AG04450 (cell line): ENCODE data around the gene NAA80. TPM values are rescaled to one million over a fixed set of nuclear protein-coding genes. Genes with fewer than 3 reads are reported as not detected.

Experiments
- CTCF ChIA-PET: fragments of 300-600, 350-600 bp; formaldehyde crosslinking; extraction: SDS; loops from one replicate; lab custom pipeline; 2022; ENCODE audit warnings: antibody characterized with exemption, inconsistent platforms; lab: Charles Lee
- POLR2A ChIA-PET: fragments of 350-600 bp; formaldehyde crosslinking; extraction: SDS; loops from one replicate; lab custom pipeline; 2021; ENCODE audit warnings: antibody characterized with exemption, inconsistent platforms; lab: Yijun Ruan, JAX
- DNase-seq: peaks from one replicate; pipeline ENCODE4 v3.0.0-alpha.2; 2011; ENCODE audit warnings: low read depth, low spot score
- H3K27ac ChIP-seq: one replicate; pipeline ENCODE4 v1.5.1; 2012; ENCODE audit warnings: low read depth, low read length, control low read depth
- H3K27me3 ChIP-seq: one replicate; pipeline ENCODE4 v1.6.0; 2012; ENCODE audit warnings: low read length; ENCODE audit not compliant: control insufficient read depth, insufficient read depth
- H3K4me3 ChIP-seq: 2 replicates; pipeline ENCODE4 v1.5.1; 2011; ENCODE audit warnings: mild to moderate bottlenecking, low read depth, low read length, control low read depth
- H3K9me3 ChIP-seq: 2 replicates; pipeline ENCODE4 v1.5.1; 2012; ENCODE audit warnings: low read length; ENCODE audit not compliant: control insufficient read depth, insufficient read depth
- polyA plus RNA-seq: library from polyadenylated mRNA; depleted of rRNA; stranded (reverse); fragments of >200 nt; gene quantifications from 2 replicates; pipeline ENCODE4 v1.2.3, GENCODE V29; 2011
- TF ChIP-seq, protein P1 (sequence below): IDR thresholded peaks from 2 replicates; pipeline ENCODE4 v1.5.1; 2011; ENCODE audit warnings: low read depth, low read length, control low read depth, inconsistent platforms

The NAA80 gene
- polyA plus RNA-seq, 1 experiment: 2.0 TPM

DNA sequence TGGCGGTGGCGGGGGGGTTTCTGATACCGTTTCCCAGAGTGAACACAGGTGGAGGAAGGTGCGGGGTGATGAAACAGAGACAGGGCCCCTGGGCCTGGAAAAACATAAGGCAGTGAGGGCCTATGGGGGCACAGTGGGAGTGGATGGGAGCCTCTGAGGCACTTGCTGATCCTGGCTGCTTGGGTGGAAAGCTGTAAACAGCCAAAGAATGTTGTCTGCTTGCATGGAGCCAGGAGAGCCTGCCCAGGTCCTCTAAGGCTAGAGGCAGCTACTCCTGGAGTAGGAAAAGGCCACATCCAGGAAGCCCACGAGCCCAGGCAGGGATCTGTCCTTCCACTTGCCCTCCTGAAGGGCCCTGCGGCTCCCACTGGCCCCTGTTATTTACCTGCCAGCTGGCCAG, 33.2 kb downstream of the NAA80 start:
- POLR2A ChIA-PET: interaction anchor here (2.0 kb wide), 1 partner anchor 13 kb away, joined by 5 read pairs; the partner anchor contains the start of gene LSMEM2

DNA sequence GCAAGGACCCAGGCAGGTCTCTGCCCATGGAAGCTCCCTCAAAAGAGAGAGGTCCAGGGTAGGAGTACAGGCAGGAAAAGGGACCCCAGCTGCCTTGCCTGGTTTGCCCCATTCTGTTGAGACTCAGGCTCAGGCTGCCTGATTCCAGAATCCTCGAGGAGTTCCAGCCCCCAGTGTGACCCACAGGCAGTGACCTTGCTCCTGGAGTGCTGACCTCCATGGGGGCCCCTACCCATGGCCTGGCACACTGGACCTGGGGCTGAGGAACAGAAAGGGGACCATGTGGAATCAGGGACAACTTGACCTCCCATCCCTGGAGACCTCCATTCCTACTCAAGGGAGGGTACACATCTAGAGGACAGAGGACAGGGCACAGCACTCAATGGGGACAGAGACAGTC, 33.6 kb downstream of the NAA80 start:
- POLR2A ChIA-PET: interaction anchor here (1.5 kb wide), 1 partner anchor 30 kb away, joined by 18 read pairs; the partner anchor contains the start of gene GNAI2
- CTCF ChIA-PET: interaction anchor here (2.8 kb wide), 1 partner anchor 19 kb away, joined by 22 read pairs; no protein-coding TSS in a partner anchor
- no peak for DNase-seq
- no peaks in the 10 kb centered on the region for H3K27me3 ChIP-seq
- H3K9me3 ChIP-seq: no peaks in the 10 kb centered on the region
- peak overlapping the region; percentile 84 for H3K27ac ChIP-seq
- TF ChIP-seq, protein P1, sequence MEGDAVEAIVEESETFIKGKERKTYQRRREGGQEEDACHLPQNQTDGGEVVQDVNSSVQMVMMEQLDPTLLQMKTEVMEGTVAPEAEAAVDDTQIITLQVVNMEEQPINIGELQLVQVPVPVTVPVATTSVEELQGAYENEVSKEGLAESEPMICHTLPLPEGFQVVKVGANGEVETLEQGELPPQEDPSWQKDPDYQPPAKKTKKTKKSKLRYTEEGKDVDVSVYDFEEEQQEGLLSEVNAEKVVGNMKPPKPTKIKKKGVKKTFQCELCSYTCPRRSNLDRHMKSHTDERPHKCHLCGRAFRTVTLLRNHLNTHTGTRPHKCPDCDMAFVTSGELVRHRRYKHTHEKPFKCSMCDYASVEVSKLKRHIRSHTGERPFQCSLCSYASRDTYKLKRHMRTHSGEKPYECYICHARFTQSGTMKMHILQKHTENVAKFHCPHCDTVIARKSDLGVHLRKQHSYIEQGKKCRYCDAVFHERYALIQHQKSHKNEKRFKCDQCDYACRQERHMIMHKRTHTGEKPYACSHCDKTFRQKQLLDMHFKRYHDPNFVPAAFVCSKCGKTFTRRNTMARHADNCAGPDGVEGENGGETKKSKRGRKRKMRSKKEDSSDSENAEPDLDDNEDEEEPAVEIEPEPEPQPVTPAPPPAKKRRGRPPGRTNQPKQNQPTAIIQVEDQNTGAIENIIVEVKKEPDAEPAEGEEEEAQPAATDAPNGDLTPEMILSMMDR: no peak
- no peak overlapping the region for H3K4me3 ChIP-seq

More for the DNA sequence above, 33.2 kb downstream of the NAA80 start:
- TF ChIP-seq, protein P1: no peak
- peak overlapping the region; percentile 84 for H3K27ac ChIP-seq
- no peaks in the 10 kb centered on the region for H3K27me3 ChIP-seq
- H3K4me3 ChIP-seq: no peak overlapping the region
- DNase-seq: no peak
- no peaks in the 10 kb centered on the region for H3K9me3 ChIP-seq
- CTCF ChIA-PET: interaction anchor here (1.3 to 1.6 kb wide), 2 partner anchors 9 to 19 kb away, joined by 4 to 7 read pairs; no protein-coding TSS in a partner anchor

DNA sequence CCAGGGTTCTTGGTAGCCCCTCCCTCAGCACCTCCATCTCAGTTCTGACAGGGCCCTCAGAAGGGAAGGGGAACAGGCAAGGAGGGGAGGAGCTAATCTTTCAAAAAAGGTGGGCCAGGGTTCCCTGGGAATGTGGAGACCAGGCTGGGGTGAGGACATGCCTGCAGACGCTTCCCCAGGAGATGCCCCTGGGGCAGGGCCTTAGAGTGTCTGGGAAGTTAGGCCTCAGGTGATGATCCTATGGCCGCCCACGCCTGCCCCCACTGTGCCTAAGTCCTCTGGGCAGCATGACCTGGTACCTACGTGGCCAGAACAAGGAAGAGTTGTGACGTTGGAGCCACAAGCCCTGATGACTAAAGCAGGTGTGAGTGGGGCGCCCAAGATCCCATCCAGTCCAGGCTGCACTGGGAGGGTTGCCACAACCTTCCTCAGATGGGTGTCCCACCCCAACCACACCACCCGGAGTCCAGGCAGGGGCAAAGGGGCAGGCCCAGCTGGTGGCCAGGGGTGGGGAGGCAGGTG, 34.2 kb downstream of the NAA80 start:
- DNase-seq: no peak
- H3K4me3 ChIP-seq: no peak overlapping the region
- TF ChIP-seq, protein P1: no peak
- H3K27ac ChIP-seq: peak overlapping the region; percentile 84
- no peaks in the 10 kb centered on the region for H3K27me3 ChIP-seq
- CTCF ChIA-PET: interaction anchor here (0.6 to 2.8 kb wide), 3 partner anchors 18 to 141 kb away, joined by 3 to 22 read pairs (median 5); no protein-coding TSS in a partner anchor
- POLR2A ChIA-PET: interaction anchor here (0.5 to 1.5 kb wide), 13 partner anchors 12 to 84 kb away, joined by 3 to 18 read pairs (median 4); partner anchors contain the start of genes GNAI2, HYAL3, LSMEM2 and NAA80
- no peaks in the 10 kb centered on the region; the same call in 1 of the 2 replicates for H3K9me3 ChIP-seq

DNA sequence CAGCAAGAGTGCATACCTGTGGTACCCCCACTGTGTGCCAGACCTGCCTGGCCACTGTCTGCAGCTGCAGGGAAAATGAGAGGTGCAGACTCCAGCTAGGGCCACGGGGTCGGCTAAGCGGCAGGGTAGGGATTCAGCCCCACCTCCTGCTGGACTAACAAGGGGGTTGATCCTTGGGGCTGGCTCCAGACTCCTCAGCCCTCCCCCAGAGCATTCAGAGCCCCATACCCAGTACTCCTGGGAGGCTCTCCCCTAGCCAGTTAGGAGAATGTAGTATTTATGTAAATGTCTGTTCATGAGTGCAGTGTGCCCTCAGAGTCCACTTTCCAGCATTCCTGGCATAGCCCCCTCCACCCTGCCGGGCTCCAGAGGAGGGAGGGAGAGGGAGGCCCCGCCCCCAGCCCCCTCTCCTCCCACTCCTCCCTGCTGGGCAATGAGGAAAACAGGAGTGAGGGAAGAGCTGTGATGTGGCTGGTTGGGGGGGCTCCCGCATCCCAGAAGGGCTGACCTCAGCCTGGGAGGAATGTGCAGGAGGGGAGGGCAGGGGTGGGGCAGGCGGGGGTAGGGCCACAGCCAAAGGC, 34.7 kb downstream of the NAA80 start:
- H3K4me3 ChIP-seq: peak overlapping the region; percentile 10; the same call in 1 of the 2 replicates

More for the DNA sequence above, 34.7 kb downstream of the NAA80 start:
- ChIA-PET CTCF (interaction anchor here (0.6 to 2.8 kb wide), 4 partner anchors 9 to 140 kb away, joined by 3 to 22 read pairs (median 4); no protein-coding TSS in a partner anchor), POLR2A (interaction anchor here (0.5 to 1.5 kb wide), 13 partner anchors 12 to 83 kb away, joined by 3 to 18 read pairs (median 4); partner anchors contain the start of genes GNAI2, HYAL3, LSMEM2 and NAA80)
- Histone ChIP-seq H3K27ac (peak overlapping the region; percentile 84), H3K27me3 (no peaks in the 10 kb centered on the region), H3K9me3 (no peaks in the 10 kb centered on the region; the same call in 1 of the 2 replicates)
- TF ChIP-seq, protein P1: no peak
- DNase-seq: peak; percentile 91
